K562 (cell line): ENCODE results near the gene NR3C1. TPM values are rescaled to one million over a fixed set of nuclear protein-coding genes. Genes with fewer than 3 reads are reported as not detected.

ENCODE experiments used
- BRCA1 ChIP-seq, 2 experiments: fragments of 450-650 bp in 1 of 2; sonication (generic) in 1 of 2; formaldehyde crosslinking in 1 of 2; IDR thresholded peaks; 2 replicates each; pipeline versions ENCODE4 v1.5.0 to v1.6.1; 2017 to 2020; ENCODE audit warnings: mild to moderate bottlenecking in 1 of 2, missing genetic modification reagents in 1 of 2
- BRD9 ChIP-seq: fragments of 450-650 bp; IDR thresholded peaks from 2 replicates; pipeline ENCODE4 v1.6.1; 2018; ENCODE audit warnings: low read depth; ENCODE audit not compliant: partially characterized antibody
- CBX5 ChIP-seq: IDR thresholded peaks from 2 replicates; pipeline ENCODE4 v1.6.1; 2014; ENCODE audit warnings: low read depth, borderline replicate concordance
- CEBPB ChIP-seq: fragments of 450-650 bp; IDR thresholded peaks from 2 replicates; pipeline ENCODE4 v1.6.1; 2016; ENCODE audit warnings: missing genetic modification characterization, missing compliant biosample characterization
- CHD4 ChIP-seq: fragments of 200-600 bp; sonication (generic); IDR thresholded peaks from 3 replicates; pipeline ENCODE4 v1.6.1; 2012; ENCODE audit warnings: low read depth, mild to moderate bottlenecking, mixed read lengths, low read length, inconsistent platforms; ENCODE audit not compliant: insufficient read depth, insufficient replicate concordance, poor library complexity, severe bottlenecking
- ETV1 ChIP-seq: fragments of 450-650 bp; conservative IDR thresholded peaks from 2 replicates; pipeline ENCODE4 v1.6.1; 2016; ENCODE audit warnings: missing genetic modification characterization, control low read depth, low read depth, missing compliant biosample characterization
- GATA2 ChIP-seq: sonication (generic); formaldehyde crosslinking; IDR thresholded peaks from 2 replicates; pipeline ENCODE4 v1.4.0; 2020; ENCODE audit warnings: mild to moderate bottlenecking, missing genetic modification reagents
- HDAC1 ChIP-seq, 2 experiments: fragments of 450-650 bp; IDR thresholded peaks; 2 replicates each; pipeline ENCODE4 v1.6.1; 2016 to 2017; ENCODE audit warnings: inconsistent platforms in 1 of 2, mild to moderate bottlenecking in 1 of 2, moderate library complexity in 1 of 2
- HMG20B ChIP-seq: fragments of 250-450 bp; sonication (Bioruptor Pico); IDR thresholded peaks from 2 replicates; pipeline ENCODE4 v1.5.0; 2021; ENCODE audit warnings: mild to moderate bottlenecking
- JUN ChIP-seq, 2 experiments: sonication (generic) in 1 of 2; formaldehyde crosslinking in 1 of 2; IDR thresholded peaks; 2 replicates each; pipeline versions ENCODE4 v1.6.1 to v1.8.0; 2012 to 2022; ENCODE audit warnings: borderline replicate concordance in 2 of 2, mild to moderate bottlenecking in 2 of 2, improper control_type of control experiment in 1 of 2, low read depth in 1 of 2, low read length in 1 of 2, missing genetic modification reagents in 1 of 2
- MTA3 ChIP-seq: fragments of 450-650 bp; formaldehyde crosslinking; IDR thresholded peaks from 2 replicates; pipeline ENCODE4 v1.6.1; 2017; ENCODE audit warnings: mild to moderate bottlenecking, borderline replicate concordance
- NCOR1 ChIP-seq: fragments of 450-650 bp; IDR thresholded peaks from 2 replicates; pipeline ENCODE4 v1.6.1; 2016; ENCODE audit warnings: mild to moderate bottlenecking, moderate library complexity
- NRF1 ChIP-seq, 2 experiments: fragments of 450-650 bp; IDR thresholded peaks in 1 of 2; conservative IDR thresholded peaks in 1 of 2; 2 replicates each; pipeline ENCODE4 v1.6.1; 2014; ENCODE audit warnings: mild to moderate bottlenecking in 2 of 2
- PRMT5 ChIP-seq: sonication (generic); formaldehyde crosslinking; IDR thresholded peaks from 2 replicates; pipeline ENCODE4 v1.5.0; 2020; ENCODE audit warnings: missing genetic modification reagents
- TEAD4 ChIP-seq, 2 experiments: sonication (generic) in 1 of 2; formaldehyde crosslinking in 1 of 2; IDR thresholded peaks; 2 replicates each; pipeline versions ENCODE4 v1.6.1 to v1.8.0; 2012 to 2022; ENCODE audit warnings: borderline replicate concordance in 1 of 2, inconsistent platforms in 1 of 2, low read length in 1 of 2, mild to moderate bottlenecking in 1 of 2, missing genetic modification reagents in 1 of 2
- ZNF184 ChIP-seq: sonication (generic); formaldehyde crosslinking; IDR thresholded peaks from 2 replicates; pipeline ENCODE4 v1.5.0; 2020; ENCODE audit warnings: missing genetic modification reagents
- ZNF586 ChIP-seq: fragments of 450-650 bp; formaldehyde crosslinking; conservative IDR thresholded peaks from 2 replicates; pipeline ENCODE4 v1.4.0; 2020; ENCODE audit warnings: mild to moderate bottlenecking, moderate library complexity
- ZNF785 ChIP-seq: fragments of 250-450 bp; sonication (Bioruptor Pico); IDR thresholded peaks from 2 replicates; pipeline ENCODE4 v1.4.0; 2020; ENCODE audit warnings: mild to moderate bottlenecking
- polyA plus RNA-seq, 8 experiments: library from polyadenylated mRNA; depleted of rRNA in 4 of 8; stranded (reverse) in 5 of 8; unstranded in 3 of 8; fragments of >200 nt; fragmentation: Nextera tagmentation in 2 of 8; fragmentation: Illumina TruSeq in 1 of 8; extraction: Ambion mirVana in 2 of 8; extraction: Trizol in 1 of 8; gene quantifications; 2 replicates each; pipeline versions ENCODE4 v1.2.1 to v1.2.3, GENCODE V29; 2011 to 2014; ENCODE audit warnings: inconsistent platforms in 1 of 8, missing spikeins in 1 of 8
- total RNA-seq, 7 experiments: library from RNA; depleted of rRNA in 6 of 7; stranded (reverse); fragments of >200 nt in 6 of 7; fragmentation: Illumina TruSeq in 2 of 7; extraction: Trizol in 2 of 7; gene quantifications; 2 replicates each; pipeline versions ENCODE4 v1.2.1 to v1.2.3, GENCODE V29; 2011 to 2021; ENCODE audit warnings: low replicate concordance in 1 of 7
- TF ChIP-seq, protein P1 (sequence below): fragments of 450-650 bp; IDR thresholded peaks from 2 replicates; pipeline ENCODE4 v1.6.1; 2017; ENCODE audit warnings: mild to moderate bottlenecking, moderate library complexity
- TF ChIP-seq, protein P2 (sequence below): fragments of 200-800 bp; sonication (Bioruptor generic); IDR thresholded peaks from 2 replicates; pipeline ENCODE4 v1.6.1; 2017; ENCODE audit warnings: missing genetic modification characterization, missing compliant biosample characterization
- TF ChIP-seq, protein P3 (sequence below): fragments of 250-450 bp; sonication (Bioruptor Pico); IDR thresholded peaks from 2 replicates; pipeline ENCODE4 v1.4.0; 2020; ENCODE audit warnings: mild to moderate bottlenecking, moderate library complexity

Gene NR3C1
- total and polyA plus RNA-seq, 9 of the 15 experiments (the other 6 are each of a cell fraction or from before 2014, with no cell fraction given): 8.2 to 36.0 (median 15.0) TPM

DNA sequence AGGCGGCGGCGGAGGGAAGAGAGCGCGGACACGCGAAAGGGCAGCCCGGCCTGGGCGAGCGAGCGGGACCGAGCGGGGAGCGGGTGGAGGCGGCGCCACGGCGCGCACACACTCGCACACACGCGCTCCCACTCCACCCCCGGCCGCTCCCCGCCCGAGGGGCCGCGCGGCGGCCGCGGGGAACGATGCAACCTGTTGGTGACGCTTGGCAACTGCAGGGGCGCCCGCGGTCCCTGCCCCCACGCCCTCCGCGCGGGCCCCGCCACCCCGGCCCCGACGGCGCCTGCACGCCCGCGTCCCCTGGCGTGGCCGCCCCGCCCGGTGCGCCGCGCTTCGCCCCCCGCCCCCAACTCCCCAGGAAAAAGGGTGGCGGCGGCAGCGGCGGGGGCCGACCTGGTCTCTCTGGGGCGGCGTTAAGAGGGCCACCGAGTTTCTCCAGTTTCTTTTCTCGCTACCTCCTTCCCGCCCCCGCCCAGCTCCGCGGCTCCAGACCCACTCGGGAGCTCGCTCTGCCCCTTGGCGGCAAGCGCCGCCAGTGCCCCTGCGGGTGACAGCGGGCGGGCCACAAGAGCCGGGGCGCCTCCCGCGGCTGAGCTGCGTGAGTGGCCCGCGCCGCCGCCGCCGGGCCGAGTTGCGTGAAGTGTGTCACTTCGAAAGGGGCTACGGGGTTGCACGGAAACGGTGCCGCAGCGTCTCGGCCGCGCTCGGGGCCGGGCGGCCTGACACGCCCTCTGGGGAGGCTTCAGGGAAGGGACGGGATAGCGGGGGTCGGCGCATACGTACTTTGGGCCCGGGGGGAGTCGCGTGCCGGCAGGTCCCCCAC lies at the start of gene NR3C1 (continued):
- peak; percentile 60 to 63; a peak in 3 of 4 replicates for TF ChIP-seq NRF1 (conservative IDR thresholded peaks at IDR 0.05 in 1 of 2, IDR thresholded peaks at IDR 0.05 in 1 of 2)
- TF ChIP-seq CHD4: no peak
- no peak for TF ChIP-seq ETV1 (tag)
- no peak for TF ChIP-seq JUN (IDR thresholded peaks at IDR 0.05; ENCODE audit: borderline replicate concordance, low read depth, low read length)
- TF ChIP-seq JUN (CRISPR knock-in tag; IDR thresholded peaks at IDR 0.05; ENCODE audit: borderline replicate concordance): no peak
- TF ChIP-seq NCOR1: no peak
- TF ChIP-seq, protein P1, sequence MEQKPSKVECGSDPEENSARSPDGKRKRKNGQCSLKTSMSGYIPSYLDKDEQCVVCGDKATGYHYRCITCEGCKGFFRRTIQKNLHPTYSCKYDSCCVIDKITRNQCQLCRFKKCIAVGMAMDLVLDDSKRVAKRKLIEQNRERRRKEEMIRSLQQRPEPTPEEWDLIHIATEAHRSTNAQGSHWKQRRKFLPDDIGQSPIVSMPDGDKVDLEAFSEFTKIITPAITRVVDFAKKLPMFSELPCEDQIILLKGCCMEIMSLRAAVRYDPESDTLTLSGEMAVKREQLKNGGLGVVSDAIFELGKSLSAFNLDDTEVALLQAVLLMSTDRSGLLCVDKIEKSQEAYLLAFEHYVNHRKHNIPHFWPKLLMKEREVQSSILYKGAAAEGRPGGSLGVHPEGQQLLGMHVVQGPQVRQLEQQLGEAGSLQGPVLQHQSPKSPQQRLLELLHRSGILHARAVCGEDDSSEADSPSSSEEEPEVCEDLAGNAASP: no peak
- TF ChIP-seq MTA3: peak; percentile 10
- no peak for TF ChIP-seq CBX5
- no peak for TF ChIP-seq CEBPB (tag)
- no peak for TF ChIP-seq PRMT5 (CRISPR knock-in tag)
- no peak for TF ChIP-seq ZNF785
- no peak for TF ChIP-seq TEAD4 (IDR thresholded peaks at IDR 0.05; ENCODE audit: low read length)
- 0 out of 2 replicates have a peak, but pooled peaks have one; percentile 41 for TF ChIP-seq TEAD4 (CRISPR knock-in tag; IDR thresholded peaks at IDR 0.05; ENCODE audit: borderline replicate concordance)
- TF ChIP-seq BRD9: peak; percentile 18
- TF ChIP-seq GATA2 (CRISPR knock-in tag): no peak
- no peak for TF ChIP-seq ZNF184
- peak in 1 of 2 experiments; percentile 59; a peak in 1 of 4 replicates for TF ChIP-seq HDAC1 (IDR thresholded peaks at IDR 0.05)
- TF ChIP-seq, protein P2, sequence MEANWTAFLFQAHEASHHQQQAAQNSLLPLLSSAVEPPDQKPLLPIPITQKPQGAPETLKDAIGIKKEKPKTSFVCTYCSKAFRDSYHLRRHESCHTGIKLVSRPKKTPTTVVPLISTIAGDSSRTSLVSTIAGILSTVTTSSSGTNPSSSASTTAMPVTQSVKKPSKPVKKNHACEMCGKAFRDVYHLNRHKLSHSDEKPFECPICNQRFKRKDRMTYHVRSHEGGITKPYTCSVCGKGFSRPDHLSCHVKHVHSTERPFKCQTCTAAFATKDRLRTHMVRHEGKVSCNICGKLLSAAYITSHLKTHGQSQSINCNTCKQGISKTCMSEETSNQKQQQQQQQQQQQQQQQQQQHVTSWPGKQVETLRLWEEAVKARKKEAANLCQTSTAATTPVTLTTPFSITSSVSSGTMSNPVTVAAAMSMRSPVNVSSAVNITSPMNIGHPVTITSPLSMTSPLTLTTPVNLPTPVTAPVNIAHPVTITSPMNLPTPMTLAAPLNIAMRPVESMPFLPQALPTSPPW: peak; percentile 86
- no peak for TF ChIP-seq BRCA1 (IDR thresholded peaks at IDR 0.05)
- no peak for TF ChIP-seq BRCA1 (CRISPR knock-in tag; IDR thresholded peaks at IDR 0.05)
- TF ChIP-seq, protein P3, sequence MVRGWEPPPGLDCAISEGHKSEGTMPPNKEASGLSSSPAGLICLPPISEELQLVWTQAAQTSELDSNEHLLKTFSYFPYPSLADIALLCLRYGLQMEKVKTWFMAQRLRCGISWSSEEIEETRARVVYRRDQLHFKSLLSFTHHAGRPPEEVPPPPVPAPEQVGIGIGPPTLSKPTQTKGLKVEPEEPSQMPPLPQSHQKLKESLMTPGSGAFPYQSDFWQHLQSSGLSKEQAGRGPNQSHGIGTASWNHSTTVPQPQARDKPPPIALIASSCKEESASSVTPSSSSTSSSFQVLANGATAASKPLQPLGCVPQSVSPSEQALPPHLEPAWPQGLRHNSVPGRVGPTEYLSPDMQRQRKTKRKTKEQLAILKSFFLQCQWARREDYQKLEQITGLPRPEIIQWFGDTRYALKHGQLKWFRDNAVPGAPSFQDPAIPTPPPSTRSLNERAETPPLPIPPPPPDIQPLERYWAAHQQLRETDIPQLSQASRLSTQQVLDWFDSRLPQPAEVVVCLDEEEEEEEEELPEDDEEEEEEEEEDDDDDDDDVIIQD: no peak
- TF ChIP-seq ZNF586 (CRISPR knock-in tag): no peak
- TF ChIP-seq HMG20B: no peak
